GM03348 (cell line): ENCODE measurements around the gene NRAS.
"Not testable (repeated sequence)": the region's sequence is repeated elsewhere in the genome, so short reads cannot be mapped to it uniquely, and the experiment has no call there.

ENCODE experiments used
- DNase-seq: peaks from one replicate; pipeline ENCODE4 v3.0.0; 2012; ENCODE audit warnings: low spot score

Gene NRAS

GRCh38 chr1:114716304-114717170 is at the start of gene NRAS:
NRAS (minus strand) TSS chr1:114716771; CDS start chr1:114716160, 611 bp downstream.
- DNase-seq = peak; percentile 96

DNA sequence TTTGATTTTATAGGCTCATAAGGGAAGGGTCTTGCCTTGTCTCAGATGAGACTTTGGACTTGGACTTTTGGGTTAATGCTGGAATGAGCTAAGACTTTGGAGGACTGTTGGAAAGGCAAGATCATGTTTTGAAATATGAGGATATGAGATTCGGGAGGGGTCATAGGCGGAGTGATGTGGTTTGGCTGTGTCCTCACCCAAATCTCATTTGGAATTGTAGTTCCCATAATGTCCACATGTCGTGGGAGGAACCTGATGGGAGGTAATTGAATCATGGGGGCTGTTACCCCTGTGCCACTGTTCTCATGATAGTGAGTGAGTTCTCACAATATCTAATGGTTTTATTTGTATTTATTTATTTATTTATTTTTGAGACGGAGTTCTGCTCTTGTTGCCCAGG is 48.1 kb upstream of the NRAS start:
- no peak for DNase-seq

DNA sequence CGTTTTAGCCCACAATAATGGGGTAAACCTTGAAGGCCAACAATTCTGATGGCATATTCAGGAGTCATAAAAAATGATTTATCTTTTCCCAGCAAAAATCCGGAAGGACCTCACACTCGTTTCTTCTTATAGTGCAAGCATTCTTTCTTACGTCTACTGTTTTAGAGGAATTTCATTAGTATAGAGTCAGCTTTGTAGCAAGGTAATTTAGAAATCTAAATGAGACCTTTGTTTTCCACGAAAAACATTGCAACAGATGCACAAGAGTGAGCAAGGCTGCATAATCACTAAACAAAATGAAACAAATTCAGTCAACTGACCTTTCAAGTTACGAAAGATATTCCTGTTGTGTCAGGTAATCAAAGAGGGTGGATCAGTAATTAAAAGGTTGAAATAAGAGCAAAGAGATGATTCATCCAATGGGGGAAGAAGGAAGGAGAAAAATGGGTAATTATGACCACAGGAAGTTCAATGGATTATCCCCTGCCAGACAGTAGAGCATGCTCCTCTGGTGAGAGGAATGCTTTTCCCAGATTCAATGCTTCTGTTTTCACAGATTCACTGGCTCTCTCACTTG is 41.8 kb upstream of the NRAS start:
- peak; percentile 13 for DNase-seq

- peak; percentile 96 for DNase-seq
These were observed 41.1 kb upstream of the NRAS start, which contains the start of gene CSDE1 for GRCh38 chr1:114757455-114758255. CSDE1 (minus strand) TSS chr1:114757984; CDS start chr1:114739890, 18,094 bp downstream.

DNA sequence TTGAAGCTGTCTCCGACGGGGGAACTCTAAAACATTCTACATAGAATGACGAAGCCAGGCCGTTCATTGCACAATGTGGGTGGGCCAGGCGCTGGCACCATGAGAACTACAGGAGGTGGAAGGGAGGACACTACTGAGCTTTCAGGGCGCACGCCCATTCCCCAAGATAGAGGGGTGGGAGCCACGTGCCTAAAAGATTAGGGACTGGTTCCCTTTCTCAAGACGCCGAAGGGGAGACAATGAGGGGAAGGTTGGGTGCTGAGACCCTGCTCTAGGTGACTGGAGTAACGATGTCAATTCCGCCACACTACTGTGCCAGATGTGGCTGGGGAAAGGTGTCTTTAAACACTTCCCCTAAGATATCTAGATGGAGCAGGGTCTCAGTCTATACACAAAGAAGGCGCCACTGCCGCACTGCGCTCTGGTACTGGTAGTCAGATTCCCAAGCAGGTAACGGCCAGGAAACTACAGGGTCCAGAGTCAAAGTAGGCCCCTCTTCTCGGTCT is 40.4 kb upstream of the NRAS start:
- DNase-seq = peak; percentile 58

DNA sequence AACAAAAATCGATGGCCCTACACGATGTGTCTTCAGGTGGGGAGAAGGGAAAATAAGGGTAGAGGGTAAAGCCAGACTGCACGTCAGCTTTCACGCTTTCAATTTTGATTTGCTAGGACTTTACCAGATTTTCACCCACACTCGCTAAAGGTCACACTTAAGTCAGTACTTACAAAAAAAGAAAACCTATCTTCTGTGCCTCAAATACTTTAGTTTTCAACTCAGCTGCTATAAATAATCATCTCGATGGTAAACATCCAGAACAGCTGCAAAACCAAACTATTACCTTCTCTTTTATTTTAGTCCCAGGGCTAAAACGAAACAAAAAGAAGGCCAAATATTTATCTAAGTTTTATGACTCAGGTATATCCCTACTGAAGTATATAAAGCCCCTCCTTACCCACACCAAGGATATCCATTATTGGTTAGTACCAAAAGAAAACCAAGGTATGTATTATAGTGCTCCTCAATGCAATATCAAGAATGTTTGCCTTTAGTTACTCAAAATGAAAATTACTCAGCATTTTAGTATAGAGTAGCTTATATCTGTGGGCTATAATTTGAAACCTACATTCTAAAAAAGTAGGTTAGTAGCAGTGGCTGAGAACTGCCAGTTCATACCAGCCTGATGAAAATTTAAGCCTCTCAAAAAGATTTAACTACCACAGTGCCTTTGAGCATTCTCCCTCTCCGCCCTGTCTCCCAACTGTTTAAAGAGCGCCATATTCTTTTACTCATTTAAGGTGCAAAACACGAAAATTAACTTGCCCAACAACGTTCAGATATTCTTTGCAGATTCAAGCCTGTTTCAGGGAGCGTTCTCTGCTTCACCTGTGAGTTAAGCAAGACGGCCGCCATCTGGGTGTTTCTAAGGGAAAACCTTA is 39.7 kb upstream of the NRAS start:
- DNase-seq = no peak

GRCh38 chr1:114755006-114755931 is 38.7 kb upstream of the NRAS start:
- peak; percentile 19 for DNase-seq

- DNase-seq = not testable (repeated sequence)
These were observed 37.1 kb upstream of the NRAS start for GRCh38 chr1:114753702-114754101.

DNA sequence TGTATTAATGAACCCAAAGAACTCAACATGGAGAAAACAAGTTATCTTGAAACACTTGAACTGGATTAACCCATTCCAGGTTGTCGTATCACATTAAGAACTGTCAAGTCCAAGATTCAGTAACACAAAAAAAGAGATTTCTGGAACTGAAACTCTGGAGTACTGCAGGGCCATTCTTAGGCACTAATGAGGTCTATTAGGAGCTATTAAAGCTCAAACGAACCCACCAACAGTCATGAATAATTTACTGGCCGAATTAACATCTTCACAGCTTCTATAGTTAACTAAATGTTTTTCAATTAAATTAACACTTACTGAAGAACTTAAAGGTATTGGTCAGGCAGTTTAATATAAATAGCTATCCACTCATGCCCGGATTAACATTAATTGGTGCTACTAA is 36.6 kb upstream of the NRAS start:
- DNase-seq = no peak

DNA sequence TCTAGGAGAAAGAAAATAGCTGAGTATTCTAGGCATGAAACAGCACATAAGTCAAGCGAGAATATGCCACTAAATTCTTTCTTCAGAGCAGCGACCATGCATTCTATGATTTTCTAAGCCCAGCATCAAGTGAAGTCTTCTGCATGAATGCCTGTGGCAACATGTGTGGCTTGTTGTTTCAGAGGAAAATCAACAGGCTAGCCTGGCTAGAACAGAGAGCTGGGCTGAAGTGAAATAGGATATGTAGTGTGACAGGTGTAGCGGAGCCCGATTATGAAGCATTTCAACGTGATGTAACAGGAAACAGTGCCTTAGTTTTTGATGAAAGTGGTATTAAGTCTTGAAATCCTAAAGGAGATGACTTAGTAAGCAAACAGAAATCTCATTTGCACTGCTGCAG is 34.2 kb upstream of the NRAS start:
- no peak for DNase-seq

DNA sequence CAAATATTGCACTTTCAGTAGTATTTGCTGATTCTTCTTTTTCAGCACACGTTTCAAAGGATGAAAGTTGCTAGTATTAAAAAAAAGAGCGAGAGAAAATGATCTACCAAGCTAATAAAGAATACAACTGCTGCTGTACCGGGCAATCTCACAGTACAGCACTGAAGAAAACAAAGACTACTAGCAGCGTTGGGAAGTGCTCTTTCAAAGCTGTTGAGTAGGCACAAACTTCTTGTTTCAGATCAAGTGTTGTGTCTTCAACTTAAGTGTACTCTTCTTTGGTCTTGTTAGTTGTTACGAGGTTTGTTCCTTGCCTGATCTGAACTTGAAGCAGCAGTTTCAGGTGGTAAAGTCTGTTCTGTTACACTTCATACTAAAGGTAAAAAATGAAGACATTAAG is 33.3 kb upstream of the NRAS start:
- DNase-seq = no peak

- DNase-seq = no peak
These were observed 30.0 kb upstream of the NRAS start for GRCh38 chr1:114746450-114747121.

- no peak for DNase-seq
These were observed 28.7 kb upstream of the NRAS start for GRCh38 chr1:114745291-114745690.

DNA sequence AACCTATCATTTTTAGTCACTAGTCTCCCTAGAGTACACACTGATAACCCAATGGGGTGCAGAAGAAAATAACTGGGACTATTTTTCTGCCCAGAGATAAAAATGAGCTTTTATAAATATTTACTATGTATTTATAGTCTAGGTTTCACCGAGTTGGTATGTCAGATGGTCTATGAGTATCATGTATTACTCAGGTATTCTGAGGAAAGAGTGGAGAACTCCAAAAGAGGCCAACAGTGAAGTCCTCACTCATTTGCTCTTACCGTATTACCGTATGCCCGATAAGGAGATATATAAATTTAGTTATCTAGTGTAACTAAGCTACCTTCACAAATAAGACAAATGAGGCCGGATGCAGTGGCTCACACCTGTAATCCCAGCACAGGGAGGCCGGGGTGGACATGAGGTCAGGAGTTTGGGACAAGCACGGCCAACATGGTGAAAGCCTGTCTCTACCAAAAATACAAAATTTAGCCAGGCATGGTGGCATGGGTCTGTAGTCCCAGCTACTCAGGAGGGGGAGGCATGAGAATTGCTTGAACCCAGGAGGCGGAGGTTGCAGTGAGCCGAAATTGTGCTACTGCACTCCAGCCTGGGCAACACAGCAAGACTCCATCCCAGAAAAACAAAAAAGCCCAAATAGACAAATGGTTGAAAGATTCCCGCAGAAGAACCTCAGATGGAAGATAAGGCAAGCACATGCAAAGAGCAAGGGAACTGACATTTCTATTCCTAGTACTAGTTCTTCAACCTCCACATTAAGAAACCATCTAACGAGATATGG is 25.6 kb upstream of the NRAS start:
- DNase-seq = no peak

DNA sequence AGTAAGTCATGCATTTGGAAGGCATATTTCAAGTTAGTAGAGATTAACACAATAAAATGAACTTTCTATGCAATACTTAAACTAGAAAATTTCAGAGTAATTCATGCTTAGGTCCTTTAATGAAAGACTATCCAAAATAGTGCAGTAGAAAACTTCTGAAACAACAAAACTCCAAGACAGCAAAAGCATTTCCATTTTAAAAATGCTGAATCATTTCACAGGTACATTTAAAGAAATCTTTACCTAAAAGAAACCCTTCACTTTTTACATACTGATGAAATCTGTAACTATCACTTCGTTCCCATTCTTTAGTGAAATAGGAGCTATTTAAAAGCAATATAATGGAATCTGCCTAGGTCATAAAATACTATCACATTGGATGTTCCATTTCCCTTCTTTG is 23.8 kb upstream of the NRAS start:
- DNase-seq = no peak

DNA sequence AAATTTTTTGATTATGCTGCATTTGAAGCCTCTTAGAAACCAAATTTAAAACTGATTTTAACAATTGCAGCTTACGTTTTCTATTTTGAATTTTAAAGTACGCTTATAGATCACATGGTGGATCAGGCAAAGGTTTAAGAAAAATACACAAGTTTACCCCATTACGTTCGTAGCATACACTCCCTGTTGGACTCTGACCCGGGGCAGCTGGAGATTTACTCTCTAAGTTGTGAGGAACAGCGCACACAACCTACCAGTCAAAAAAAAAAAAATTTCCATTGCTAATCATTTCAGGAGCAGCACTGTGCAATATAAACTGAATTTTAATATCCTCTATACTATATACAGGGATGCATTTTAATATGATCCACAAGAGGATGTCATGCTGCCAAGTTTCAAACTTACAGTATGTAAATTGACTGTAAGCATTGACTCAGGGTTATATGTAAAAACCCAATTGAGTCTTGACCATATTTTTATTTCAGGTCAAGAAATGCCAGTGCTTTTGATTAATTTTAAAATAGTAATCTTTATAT is 20.8 kb upstream of the NRAS start:
- no peak for DNase-seq

- no peak for DNase-seq
These were observed 18.9 kb upstream of the NRAS start for GRCh38 chr1:114735479-114735878.

DNA sequence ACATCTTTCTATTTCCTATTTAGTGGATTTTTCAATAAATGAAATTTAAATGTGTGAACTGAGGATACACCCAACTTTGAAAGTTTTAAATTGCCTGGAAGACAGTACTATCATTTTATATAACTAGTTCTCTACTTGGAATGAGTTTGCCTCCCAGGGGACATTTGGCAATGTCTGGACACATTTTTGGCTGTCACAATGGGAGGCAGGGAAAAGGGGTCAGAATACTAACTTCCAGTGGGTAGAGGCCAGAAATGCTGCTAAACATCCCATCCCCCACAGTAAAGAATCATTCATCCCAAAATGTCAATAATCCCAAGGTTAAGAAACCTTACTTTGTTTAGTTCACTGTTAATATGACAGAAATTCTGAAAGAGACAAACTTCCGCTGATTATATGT is 13.2 kb upstream of the NRAS start:
- no peak for DNase-seq

GRCh38 chr1:114728553-114728952 is 12.0 kb upstream of the NRAS start:
- no peak for DNase-seq
